Esophagus muscularis mucosa (tissue), 4 donors: ENCODE measurements around the gene C15orf61.

Source experiments
- CTCF ChIP-seq, 3 experiments: fragments of 200-600 bp in 2 of 3; fragments of 450-650 bp in 1 of 3; sonication (generic) in 2 of 3; IDR thresholded peaks; one replicate each; pipeline ENCODE4 v1.5.1; 2017 to 2019; ENCODE audit warnings: antibody characterized with exemption in 3 of 3, mild to moderate bottlenecking in 2 of 3, moderate library complexity in 1 of 3
- EP300 ChIP-seq: sonication (generic); formaldehyde crosslinking; IDR thresholded peaks from one replicate; pipeline ENCODE4 v1.6.1; 2017; ENCODE audit warnings: antibody characterized with exemption
- POLR2A ChIP-seq: fragments of 450-650 bp; IDR thresholded peaks from one replicate; pipeline ENCODE4 v1.6.1; 2017; ENCODE audit warnings: antibody characterized with exemption, moderate library complexity, mild to moderate bottlenecking, low read depth
- POLR2AphosphoS5 ChIP-seq, 2 donors: sonication (generic); formaldehyde crosslinking; IDR thresholded peaks; one replicate each; pipeline ENCODE4 v1.6.1; 2017; ENCODE audit warnings: antibody characterized with exemption in 2 of 2

- TF ChIP-seq POLR2A (no peak), POLR2AphosphoS5 (IDR thresholded peaks at IDR 0.05) (no peak), CTCF (IDR thresholded peaks at IDR 0.05) (no peak), EP300 (no peak)
Measured at GRCh38 chr15:67521783-67522568, 1.0 kb downstream of the C15orf61 start.
